Keratinocyte (primary cell): ENCODE results near the gene LSM7. TPM values are rescaled to one million over a fixed set of nuclear protein-coding genes. Genes with fewer than 3 reads are reported as not detected.
A peak's percentile ranks its signal among the peaks of the same experiment; 100 is the strongest.

Experiments
- DNase-seq: peaks from one replicate; pipeline ENCODE4 v3.0.0-alpha.2; 2011; ENCODE audit warnings: low read depth, missing footprints, low spot score
- FAIRE-seq: peaks from 2 replicates; lab custom pipeline; 2011; peaks lifted over from hg19 to GRCh38; lab: Jason Lieb, UNC
- H2AFZ ChIP-seq: 2 replicates; pipeline ENCODE4 v1.6.0; 2012; ENCODE audit warnings: low read length, control low read depth, inconsistent platforms; ENCODE audit not compliant: control insufficient read depth
- H3K27ac ChIP-seq: 2 replicates; pipeline ENCODE4 v1.5.1; 2011; ENCODE audit warnings: low read length; ENCODE audit not compliant: control insufficient read depth, insufficient read depth
- H3K27me3 ChIP-seq: 3 replicates; pipeline ENCODE4 v1.6.0; 2011; ENCODE audit warnings: low read length; ENCODE audit not compliant: control insufficient read depth, insufficient read depth; ENCODE audit errors: extremely low read depth
- H3K36me3 ChIP-seq, 2 experiments: 2 replicates in 1 of 2; 3 replicates in 1 of 2; pipeline ENCODE4 v1.5.1; 2011; ENCODE audit warnings: low read length in 2 of 2, mild to moderate bottlenecking in 1 of 2; ENCODE audit not compliant: control insufficient read depth in 2 of 2, insufficient read depth in 2 of 2; ENCODE audit errors: extremely low read depth in 1 of 2
- H3K4me1 ChIP-seq: 3 replicates; pipeline ENCODE4 v1.5.1; 2011; ENCODE audit warnings: low read length; ENCODE audit not compliant: control insufficient read depth, insufficient read depth; ENCODE audit errors: extremely low read depth
- H3K4me2 ChIP-seq: 3 replicates; pipeline ENCODE4 v1.6.0; 2011; ENCODE audit warnings: low read depth, low read length; ENCODE audit not compliant: control insufficient read depth, insufficient read depth; ENCODE audit errors: extremely low read depth
- H3K4me3 ChIP-seq, 3 experiments: fragments of 200-600 bp in 1 of 3; sonication (generic) in 1 of 3; 2 replicates in 2 of 3; 3 replicates in 1 of 3; pipeline ENCODE4 v1.5.1; 2011 to 2016; ENCODE audit warnings: low read length in 3 of 3, mild to moderate bottlenecking in 3 of 3, control low read depth in 2 of 3, inconsistent platforms in 1 of 3, low read depth in 1 of 3, mixed read lengths in 1 of 3, mixed run types in 1 of 3, moderate library complexity in 1 of 3; ENCODE audit not compliant: control insufficient read depth in 2 of 3, insufficient read depth in 2 of 3; ENCODE audit errors: extremely low read depth in 1 of 3
- H3K79me2 ChIP-seq: 2 replicates; pipeline ENCODE4 v1.6.0; 2012; ENCODE audit warnings: low read length; ENCODE audit not compliant: control insufficient read depth, insufficient read depth
- H3K9ac ChIP-seq: 3 replicates; pipeline ENCODE4 v1.6.0; 2011; ENCODE audit warnings: low read length; ENCODE audit not compliant: control insufficient read depth, insufficient read depth; ENCODE audit errors: extremely low read depth
- H3K9me1 ChIP-seq: 3 replicates; pipeline ENCODE4 v1.6.0; 2011; ENCODE audit warnings: low read length; ENCODE audit not compliant: control insufficient read depth, insufficient read depth; ENCODE audit errors: extremely low read depth
- H3K9me3 ChIP-seq: 2 replicates; pipeline ENCODE4 v1.5.1; 2012; ENCODE audit warnings: low read depth, low read length; ENCODE audit not compliant: control insufficient read depth
- H4K20me1 ChIP-seq: 3 replicates; pipeline ENCODE4 v1.6.0; 2011; ENCODE audit warnings: low read length; ENCODE audit not compliant: control insufficient read depth, insufficient read depth; ENCODE audit errors: extremely low read depth
- CTCF ChIP-seq, 3 experiments: IDR thresholded peaks in 1 of 3; conservative IDR thresholded peaks in 1 of 3; optimal IDR thresholded peaks in 1 of 3; 2 replicates in 2 of 3; 3 replicates in 1 of 3; pipeline versions ENCODE3 to v1.5.1; 2011; ENCODE audit warnings: low read length in 3 of 3, mild to moderate bottlenecking in 3 of 3, moderate library complexity in 2 of 3, control low read depth in 1 of 3, inconsistent platforms in 1 of 3; ENCODE audit not compliant: insufficient read depth in 2 of 3; ENCODE audit errors: extremely low read depth in 1 of 3
- EZH2 ChIP-seq: IDR thresholded peaks from one replicate; pipeline ENCODE4 v1.6.1; 2012; ENCODE audit warnings: inconsistent platforms, mild to moderate bottlenecking, low read length, moderate library complexity
- dilution Hi-C: fragments of 300-500 bp; cut with MboI; formaldehyde crosslinking; loops from one replicate; pipeline ENCODE4 v1.7.0; 2020; ENCODE audit warnings: low sequenced_read_pairs; ENCODE audit not compliant: extremely low pct_ligation_motif_present
- polyA plus RNA-seq, 5 experiments: library from polyadenylated mRNA; depleted of rRNA in 3 of 5; stranded (reverse) in 3 of 5; stranded (forward) in 1 of 5; unstranded in 1 of 5; fragments of >200 nt; gene quantifications; 1 replicate in 1 of 5; 2 replicates in 3 of 5; 3 replicates in 1 of 5; pipeline versions ENCODE4 v1.2.1 to v1.2.3, GENCODE V29; 2011 to 2012; ENCODE audit warnings: missing spikeins in 2 of 5, low read depth in 1 of 5, low replicate concordance in 1 of 5

LSM7 gene
- polyA plus RNA-seq, 1 donor (not counting 4 experiments of a cell fraction or from before 2014, with no cell fraction given): 243 TPM

GRCh38 chr19:2315818-2316353 is 12.5 kb downstream of the LSM7 start:
- H3K36me3 ChIP-seq: no peaks in the 10 kb centered on the region
- TF ChIP-seq CTCF (optimal IDR thresholded peaks at IDR 0.05 in 1 of 3, IDR thresholded peaks at IDR 0.05 in 1 of 3, conservative IDR thresholded peaks at IDR 0.05 in 1 of 3; ENCODE audit: extremely low read depth in 1 of 3, insufficient read depth in 2 of 3, low read length in 3 of 3) (peak in 1 of 3 experiments; percentile 47), EZH2 (no peak)
- H3K4me2 ChIP-seq: no peak overlapping the region
- DNase-seq (no peak), FAIRE-seq (no peak)
- no peak overlapping the region for H3K9ac ChIP-seq
- H3K79me2 ChIP-seq: no peaks in the 10 kb centered on the region
- H3K4me3 ChIP-seq: no peak overlapping the region
- H4K20me1 ChIP-seq: no peaks in the 10 kb centered on the region
- dilution Hi-C loops: no loop called here
- no peaks in the 10 kb centered on the region for H3K9me1 ChIP-seq
- H2AFZ ChIP-seq: no peak overlapping the region
- H3K27me3 ChIP-seq: peaks cover 8% of the 10 kb centered on the region
- no peaks in the 10 kb centered on the region for H3K9me3 ChIP-seq
- peaks cover 2% of the 10 kb centered on the region for H3K4me1 ChIP-seq
- H3K27ac ChIP-seq: no peak overlapping the region

- Histone ChIP-seq H3K9ac (no peak overlapping the region), H3K9me1 (no peaks in the 10 kb centered on the region), H2AFZ (no peak overlapping the region), H3K79me2 (no peaks in the 10 kb centered on the region), H3K4me1 (peaks cover 2% of the 10 kb centered on the region), H3K4me3 (no peak overlapping the region), H3K27me3 (peaks cover 10% of the 10 kb centered on the region), H3K36me3 (no peaks in the 10 kb centered on the region), H3K27ac (no peak overlapping the region), H4K20me1 (no peaks in the 10 kb centered on the region), H3K9me3 (no peaks in the 10 kb centered on the region), H3K4me2 (no peak overlapping the region)
- dilution Hi-C loops: no loop called here
- DNase-seq (no peak), FAIRE-seq (no peak)
- no peak for TF ChIP-seq CTCF (optimal IDR thresholded peaks at IDR 0.05 in 1 of 3, IDR thresholded peaks at IDR 0.05 in 1 of 3, conservative IDR thresholded peaks at IDR 0.05 in 1 of 3; ENCODE audit: extremely low read depth in 1 of 3, insufficient read depth in 2 of 3, low read length in 3 of 3)
- no peak for TF ChIP-seq EZH2
These were observed 13.1 kb downstream of the LSM7 start for GRCh38 chr19:2315121-2315817.
